Measurements from ENCODE around the gene TAX1BP3.
A peak's percentile ranks its signal among the peaks of the same experiment; 100 is the strongest.

Gene TAX1BP3

DNA sequence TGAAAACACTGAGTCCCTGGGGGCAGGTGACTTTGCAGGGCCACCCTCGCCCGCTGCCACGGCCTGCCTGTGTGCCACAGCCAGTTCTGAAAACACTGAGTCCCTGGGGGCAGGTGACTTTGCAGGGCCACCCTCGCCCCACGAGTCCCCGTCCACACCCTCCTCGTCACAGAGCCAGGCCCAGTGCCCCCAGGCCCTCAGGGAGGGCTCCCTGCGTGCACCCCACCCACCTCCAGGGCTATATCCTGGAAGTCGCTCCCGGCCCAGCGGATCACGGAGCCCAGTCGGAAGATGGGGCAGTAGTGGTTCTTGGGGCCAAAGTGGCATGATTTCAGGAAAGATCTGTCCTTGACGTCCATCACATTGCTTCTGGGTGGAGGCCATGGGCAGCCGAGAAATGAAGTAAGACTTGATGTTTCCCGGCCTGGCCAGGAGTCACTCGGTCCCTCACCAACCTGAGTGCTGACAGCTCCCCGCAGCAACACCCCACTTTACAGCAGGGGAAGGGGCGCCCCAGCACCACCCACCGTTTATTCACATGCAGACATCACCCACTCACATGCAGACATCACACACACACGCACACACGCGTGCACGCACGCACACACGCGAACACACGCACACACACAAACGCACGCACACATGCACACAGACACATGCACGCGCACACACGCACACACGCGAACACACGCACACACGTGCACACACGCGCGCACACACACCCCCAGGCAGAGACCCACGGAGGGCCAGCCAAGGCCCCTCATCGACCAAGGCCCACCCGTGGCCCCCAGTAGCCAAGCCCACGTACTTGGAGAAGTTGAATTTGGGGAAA, 21.1 kb upstream of the TAX1BP3 start:
- no peak overlapping the region for H3K4me3 ChIP-seq (ENCODE audit: low read depth, low read length)
- DNase-seq (ENCODE audit: low read depth, low spot score): no peak
- in situ Hi-C loops (cut with HindIII; ENCODE audit: low sequenced_read_pairs): no loop called here
- TF ChIP-seq, protein P1, sequence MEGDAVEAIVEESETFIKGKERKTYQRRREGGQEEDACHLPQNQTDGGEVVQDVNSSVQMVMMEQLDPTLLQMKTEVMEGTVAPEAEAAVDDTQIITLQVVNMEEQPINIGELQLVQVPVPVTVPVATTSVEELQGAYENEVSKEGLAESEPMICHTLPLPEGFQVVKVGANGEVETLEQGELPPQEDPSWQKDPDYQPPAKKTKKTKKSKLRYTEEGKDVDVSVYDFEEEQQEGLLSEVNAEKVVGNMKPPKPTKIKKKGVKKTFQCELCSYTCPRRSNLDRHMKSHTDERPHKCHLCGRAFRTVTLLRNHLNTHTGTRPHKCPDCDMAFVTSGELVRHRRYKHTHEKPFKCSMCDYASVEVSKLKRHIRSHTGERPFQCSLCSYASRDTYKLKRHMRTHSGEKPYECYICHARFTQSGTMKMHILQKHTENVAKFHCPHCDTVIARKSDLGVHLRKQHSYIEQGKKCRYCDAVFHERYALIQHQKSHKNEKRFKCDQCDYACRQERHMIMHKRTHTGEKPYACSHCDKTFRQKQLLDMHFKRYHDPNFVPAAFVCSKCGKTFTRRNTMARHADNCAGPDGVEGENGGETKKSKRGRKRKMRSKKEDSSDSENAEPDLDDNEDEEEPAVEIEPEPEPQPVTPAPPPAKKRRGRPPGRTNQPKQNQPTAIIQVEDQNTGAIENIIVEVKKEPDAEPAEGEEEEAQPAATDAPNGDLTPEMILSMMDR (IDR thresholded peaks at IDR 0.05; ENCODE audit: low read depth, low read length): no peak

DNA sequence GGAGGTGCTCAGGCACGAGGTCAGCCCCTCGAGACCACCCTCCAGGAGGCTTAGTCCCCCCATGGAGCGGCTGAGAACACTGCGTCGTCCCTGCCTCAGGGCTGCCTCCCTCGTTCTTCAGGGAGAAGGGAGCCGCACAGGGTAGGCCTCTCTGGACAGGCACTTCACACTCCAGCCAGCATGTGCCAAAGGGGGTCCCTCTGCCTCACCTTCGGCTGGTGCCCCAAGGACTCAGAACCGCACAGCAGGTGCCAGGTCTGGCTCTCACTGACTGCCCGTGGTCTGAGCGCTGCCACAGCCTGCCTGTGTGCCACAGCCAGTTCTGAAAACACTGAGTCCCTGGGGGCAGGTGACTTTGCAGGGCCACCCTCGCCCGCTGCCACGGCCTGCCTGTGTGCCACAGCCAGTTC, 20.5 kb upstream of the TAX1BP3 start:
- no peak overlapping the region for H3K4me3 ChIP-seq (ENCODE audit: low read depth, low read length)
- TF ChIP-seq, protein P1 (IDR thresholded peaks at IDR 0.05; ENCODE audit: low read depth, low read length): no peak
- in situ Hi-C loops (cut with HindIII; ENCODE audit: low sequenced_read_pairs): no loop called here
- no peak for DNase-seq (ENCODE audit: low read depth, low spot score)

DNA sequence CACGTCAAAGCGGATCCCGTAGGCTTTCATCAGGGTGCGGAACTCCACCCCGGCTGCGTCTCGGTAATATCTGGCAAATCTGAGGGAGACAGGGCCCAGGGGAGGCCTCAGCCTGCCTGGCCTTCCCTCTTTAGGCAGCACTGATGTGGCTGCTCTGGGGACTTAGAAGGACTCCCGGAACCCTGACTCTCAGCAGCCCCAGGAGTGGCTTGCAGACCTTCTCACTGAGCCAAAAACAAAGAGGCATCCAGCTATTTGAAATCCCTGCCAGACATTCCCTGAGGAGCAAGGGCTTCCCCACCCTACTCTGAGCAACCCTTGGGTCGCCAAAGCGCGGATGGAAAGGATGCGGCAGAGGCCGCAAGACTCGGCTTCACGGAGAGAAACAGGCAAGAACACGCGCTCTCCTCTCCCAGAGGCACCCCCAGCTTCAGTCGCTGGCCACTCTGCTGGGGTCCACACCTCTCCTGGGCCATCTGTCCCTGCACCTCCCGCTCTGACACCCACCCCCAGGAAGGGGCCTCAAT, 19.7 kb upstream of the TAX1BP3 start:
- no peak overlapping the region for H3K4me3 ChIP-seq (ENCODE audit: low read depth, low read length)
- in situ Hi-C loops (cut with HindIII; ENCODE audit: low sequenced_read_pairs): no loop called here
- DNase-seq (ENCODE audit: low read depth, low spot score): no peak
- TF ChIP-seq, protein P1 (IDR thresholded peaks at IDR 0.05; ENCODE audit: low read depth, low read length): no peak

DNA sequence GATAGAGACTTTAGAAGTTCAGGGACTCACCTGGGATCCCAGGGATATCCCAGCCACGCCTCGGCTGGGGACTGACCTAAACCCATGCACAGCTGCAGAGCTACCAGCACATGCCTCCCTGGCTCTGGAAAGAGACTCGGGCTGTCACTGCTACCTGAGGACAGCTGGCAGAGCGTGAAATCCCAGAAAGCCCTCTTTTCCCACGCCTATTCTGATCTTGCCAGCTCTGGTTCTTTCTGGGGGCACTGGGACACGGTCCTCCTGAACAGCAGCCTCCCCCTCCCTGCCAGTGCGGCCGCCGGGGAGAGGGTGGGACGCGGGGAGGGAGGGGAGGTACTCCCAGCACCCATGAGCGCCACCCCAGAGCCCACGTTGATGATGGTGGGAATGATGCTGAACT, 16.8 kb upstream of the TAX1BP3 start:
- no peak for DNase-seq (ENCODE audit: low read depth, low spot score)
- TF ChIP-seq, protein P1 (IDR thresholded peaks at IDR 0.05; ENCODE audit: low read depth, low read length): no peak
- in situ Hi-C loops (cut with HindIII; ENCODE audit: low sequenced_read_pairs): no loop called here
- no peak overlapping the region for H3K4me3 ChIP-seq (ENCODE audit: low read depth, low read length)

DNA sequence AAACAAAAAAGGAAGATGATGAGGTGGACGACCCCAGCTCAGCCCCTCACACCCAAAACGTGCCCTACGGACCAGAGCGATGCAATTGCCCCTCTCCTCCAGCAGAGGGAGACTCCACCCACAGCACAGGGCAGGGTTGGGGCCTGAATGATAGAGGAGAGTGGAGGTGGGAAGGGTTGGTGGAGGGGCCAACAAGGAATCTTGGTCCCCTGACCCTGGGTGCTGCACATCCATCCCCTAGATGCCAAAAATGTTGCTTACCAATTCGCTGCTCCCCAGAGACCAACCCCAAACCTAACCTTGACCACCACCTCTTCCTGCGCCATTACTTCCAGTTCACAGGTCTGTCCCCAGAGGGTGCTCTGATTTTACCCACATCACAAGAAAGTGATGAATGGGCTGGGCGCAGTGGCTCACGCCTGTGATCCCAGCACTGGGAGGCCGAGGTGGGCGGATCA, 14.7 kb upstream of the TAX1BP3 start:
- no peak overlapping the region for H3K4me3 ChIP-seq (ENCODE audit: low read depth, low read length)
- in situ Hi-C loops (cut with HindIII; ENCODE audit: low sequenced_read_pairs): no loop called here
- no peak for DNase-seq (ENCODE audit: low read depth, low spot score)
- TF ChIP-seq, protein P1 (IDR thresholded peaks at IDR 0.05; ENCODE audit: low read depth, low read length): peak; percentile 98

DNA sequence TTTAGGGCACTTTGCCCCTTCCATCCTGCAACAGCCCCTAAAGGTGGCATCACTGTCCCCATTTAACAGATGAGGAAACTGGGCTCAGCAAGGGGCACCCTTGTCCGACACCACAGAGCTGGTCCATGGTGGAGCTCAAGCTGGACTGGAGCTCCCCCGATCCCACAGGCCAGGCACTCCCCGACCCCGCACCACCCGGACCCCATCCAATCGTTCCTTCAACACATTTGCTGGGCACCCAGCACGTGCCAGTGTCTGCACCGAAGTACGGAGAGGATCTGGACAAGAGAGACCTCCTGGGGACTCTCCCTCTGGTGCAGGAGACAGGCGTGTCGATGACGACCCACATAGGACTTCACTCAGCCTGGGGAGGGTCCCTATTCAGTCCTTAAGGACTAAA, 13.7 kb upstream of the TAX1BP3 start:
- in situ Hi-C loops (cut with HindIII; ENCODE audit: low sequenced_read_pairs): no loop called here
- DNase-seq (ENCODE audit: low read depth, low spot score): no peak
- TF ChIP-seq, protein P1 (IDR thresholded peaks at IDR 0.05; ENCODE audit: low read depth, low read length): no peak
- no peak overlapping the region for H3K4me3 ChIP-seq (ENCODE audit: low read depth, low read length)
